Measurements from ENCODE around the gene STAC. TPM values are rescaled to one million over a fixed set of nuclear protein-coding genes. Genes with fewer than 3 reads are reported as not detected.

Gene STAC
- total and polyA plus RNA-seq, 9 of the 15 experiments (the other 6 are each of a cell fraction or from before 2014, with no cell fraction given) = 0.11 TPM; not detected in 8

DNA sequence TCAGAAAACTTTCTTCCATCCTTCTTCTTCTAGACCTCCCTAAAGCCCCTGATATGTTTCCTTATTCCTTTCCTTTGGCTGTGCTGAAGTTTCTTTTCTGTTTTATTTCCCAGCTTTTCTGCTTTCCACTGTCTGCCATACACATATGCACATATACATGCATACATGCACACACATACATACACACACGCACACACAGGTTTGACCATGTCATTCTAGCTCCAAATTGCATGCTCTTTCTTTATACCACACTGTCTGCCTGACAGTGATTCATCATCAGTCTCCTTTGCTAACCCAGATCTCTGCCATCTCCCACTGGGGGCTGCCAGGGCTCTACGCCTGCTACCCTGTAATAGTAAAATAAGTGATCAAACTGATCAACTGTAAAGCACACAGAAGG, 181.3 kb downstream of the STAC start (continued):
- TF ChIP-seq PURB (CRISPR knock-in tag; IDR thresholded peaks at IDR 0.05; ENCODE audit: low read depth) (no peak), ZSCAN32 (CRISPR knock-in tag; IDR thresholded peaks at IDR 0.05) (no peak)

DNA sequence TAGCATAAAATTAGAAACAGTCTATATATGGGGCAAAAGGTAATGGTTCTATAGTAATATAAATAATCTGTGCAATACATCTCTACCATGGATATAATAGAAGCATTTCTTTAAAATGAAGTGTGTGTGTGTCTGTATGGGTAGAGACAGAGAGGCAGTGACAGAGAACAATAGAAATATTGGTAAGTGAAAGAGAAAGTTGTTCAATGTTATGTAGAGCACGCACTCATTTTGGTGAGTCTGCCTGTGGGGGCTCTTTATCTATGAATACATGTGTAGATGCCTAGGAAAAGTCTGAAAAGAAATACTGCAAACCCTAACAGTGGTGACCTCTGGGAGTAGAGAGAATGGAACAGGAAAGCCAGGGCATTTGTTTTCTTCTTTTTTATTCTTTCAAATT, 182.6 kb downstream of the STAC start:
- no peak overlapping the region for H3K27ac ChIP-seq (ENCODE audit: extremely low read depth, low read depth, low read length)
- H4K20me1 ChIP-seq (replicated peaks; ENCODE audit: control insufficient read depth, insufficient read depth, low read length) = no peaks in the 10 kb centered on the region
- intact Hi-C loops (cut with micrococcal nuclease) = no loop called here
- no peak for ATAC-seq
- ChIA-PET CTCF (ENCODE audit: low intra/inter-chr PET ratio) (no interaction called here), POLR2A (no interaction called here)
- H3K4me3 ChIP-seq = no peak overlapping the region
- no peaks in the 10 kb centered on the region for H3K9me1 ChIP-seq (ENCODE audit: control insufficient read depth, insufficient read depth, low read length)
- no peak for FAIRE-seq
- no peak overlapping the region for H3K4me2 ChIP-seq (ENCODE audit: insufficient read depth, low read length)
- in situ Hi-C loops (cut with MboI) = no loop called here
- WGBS (ENCODE audit: insufficient coverage, low coverage, missing lambda C conversion rate) = 0% methylated on average over 1 of the region's 1 CpG
- BruUV-seq (replicated peaks) = no TSS peak
- H2AFZ ChIP-seq (ENCODE audit: low read depth, low read length) = no peak overlapping the region
- no peaks in the 10 kb centered on the region for H3K27me3 ChIP-seq (ENCODE audit: control insufficient read depth in 2 of 2, insufficient read depth in 2 of 2, low read length in 2 of 2)
- no peak for TF ChIP-seq EZH2 (IDR thresholded peaks at IDR 0.05; ENCODE audit: borderline replicate concordance, low read depth, low read length)
- TF ChIP-seq ZNF212 (CRISPR knock-in tag; IDR thresholded peaks at IDR 0.05) = no peak
- no peak for TF ChIP-seq ETV5 (CRISPR knock-in tag; IDR thresholded peaks at IDR 0.05; ENCODE audit: low read depth)
- no peak for TF ChIP-seq ZNF655 (CRISPR knock-in tag; IDR thresholded peaks at IDR 0.05)
- no peak for TF ChIP-seq TFAM (CRISPR knock-in tag; conservative IDR thresholded peaks at IDR 0.05)
- no peak for TF ChIP-seq ZBTB8A (IDR thresholded peaks at IDR 0.05; ENCODE audit: partially characterized antibody)
- TF ChIP-seq PCBP2 (IDR thresholded peaks at IDR 0.05; ENCODE audit: low read depth, low read length, poor library complexity, severe bottlenecking) = no peak
- no peak for TF ChIP-seq GATA2 (CRISPR knock-in tag; IDR thresholded peaks at IDR 0.05)
- no peak for TF ChIP-seq OTX1 (CRISPR knock-in tag; IDR thresholded peaks at IDR 0.05)
- no peak for TF ChIP-seq ETS1 (conservative IDR thresholded peaks at IDR 0.05; ENCODE audit: control insufficient read depth, low read depth, low read length)
- no peak for TF ChIP-seq SNIP1 (IDR thresholded peaks at IDR 0.05; ENCODE audit: low read depth)
- TF ChIP-seq SREBF2 (CRISPR knock-in tag; IDR thresholded peaks at IDR 0.05) = no peak
- no peak for TF ChIP-seq ZNF140 (CRISPR knock-in tag; IDR thresholded peaks at IDR 0.05)
- no peak for TF ChIP-seq ZNF75A (CRISPR knock-in tag; IDR thresholded peaks at IDR 0.05)
- no peak for TF ChIP-seq BACH1 (tag; IDR thresholded peaks at IDR 0.05)
- TF ChIP-seq CBX2 (IDR thresholded peaks at IDR 0.05; ENCODE audit: insufficient read depth, low read length, poor library complexity, severe bottlenecking) = no peak
- no peak for TF ChIP-seq ZNF584 (CRISPR knock-in tag; IDR thresholded peaks at IDR 0.05; ENCODE audit: low read depth)
- no peak for TF ChIP-seq RAD51 (IDR thresholded peaks at IDR 0.05; ENCODE audit: borderline replicate concordance, low read depth)
- TF ChIP-seq PML (IDR thresholded peaks at IDR 0.05; ENCODE audit: low read length) = no peak
- H3K36me3 ChIP-seq (ENCODE audit: control insufficient read depth, insufficient read depth, low read length) = no peaks in the 10 kb centered on the region
- no peak for DNase-seq (ENCODE audit: extremely low read depth in 1 of 4, low spot score in 3 of 4)
- no peaks in the 10 kb centered on the region for H3K9me3 ChIP-seq (replicated peaks; ENCODE audit: control insufficient read depth, insufficient read depth, low read depth, low read length)
- no peaks in the 10 kb centered on the region for H3K79me2 ChIP-seq (ENCODE audit: control insufficient read depth, insufficient read depth, low read length)
- no peaks in the 10 kb centered on the region for H3K4me1 ChIP-seq (replicated peaks in 1 of 2; ENCODE audit: control insufficient read depth in 2 of 2, insufficient read depth in 2 of 2, low read length in 2 of 2)
- no peak overlapping the region for H3K9ac ChIP-seq (ENCODE audit: insufficient read depth in 1 of 2, low read depth in 2 of 2, low read length in 2 of 2)

Data from K562 (cell line).